Activated T-helper 9 cell treated with anti-CD3 and anti-CD28 coated beads, Interleukin-2, amount 50 U/mL, for 16 hours (primary cell): ENCODE measurements around the gene SYNC.

Experiments
- DNase-seq: peaks from one replicate; pipeline ENCODE4 v3.0.0-alpha.2; 2020; ENCODE audit warnings: low read depth

The SYNC gene

GRCh38 chr1:32702599-32703478 is at the start of gene SYNC:
SYNC (minus strand) TSS chr1:32702770; CDS start chr1:32702660, 110 bp downstream.
- DNase-seq = no peak

GRCh38 chr1:32749771-32750170 is 47.2 kb upstream of the SYNC start:
- no peak for DNase-seq

GRCh38 chr1:32749332-32749731 is 46.8 kb upstream of the SYNC start:
- DNase-seq = no peak

- no peak for DNase-seq
Observed at GRCh38 chr1:32748926-32749325, 46.4 kb upstream of the SYNC start.

GRCh38 chr1:32748348-32748747 is 45.8 kb upstream of the SYNC start:
- DNase-seq = no peak

- DNase-seq = no peak
Observed at GRCh38 chr1:32746130-32746529, 43.6 kb upstream of the SYNC start.

GRCh38 chr1:32744071-32744425 is 41.5 kb upstream of the SYNC start:
- no peak for DNase-seq

GRCh38 chr1:32743380-32744070 is 41.0 kb upstream of the SYNC start:
- no peak for DNase-seq

GRCh38 chr1:32742956-32743355 is 40.4 kb upstream of the SYNC start:
- no peak for DNase-seq

- no peak for DNase-seq
Observed at GRCh38 chr1:32742199-32742947, 39.8 kb upstream of the SYNC start.

- DNase-seq = no peak
Observed at GRCh38 chr1:32741413-32742198, 39.0 kb upstream of the SYNC start.

- no peak for DNase-seq
Observed at GRCh38 chr1:32741059-32741412, 38.5 kb upstream of the SYNC start.

GRCh38 chr1:32736812-32737791 is 34.5 kb upstream of the SYNC start:
- no peak for DNase-seq

- DNase-seq = no peak
Observed at GRCh38 chr1:32733582-32734321, 31.2 kb upstream of the SYNC start.

- DNase-seq = no peak
Observed at GRCh38 chr1:32729254-32730046, 26.9 kb upstream of the SYNC start.

GRCh38 chr1:32728413-32729077 is 26.0 kb upstream of the SYNC start:
- DNase-seq = no peak

GRCh38 chr1:32727876-32728275 is 25.3 kb upstream of the SYNC start:
- no peak for DNase-seq

- no peak for DNase-seq
Observed at GRCh38 chr1:32725615-32725982, 23.0 kb upstream of the SYNC start.
